Measurements from ENCODE around the gene PEPD.

The PEPD gene

GRCh38 chr19:33395561-33396550, 125.7 kb downstream of the PEPD start:
- DNase-seq (ENCODE audit: low read depth in 3 of 3), result no peak

GRCh38 chr19:33394723-33395560, 126.6 kb downstream of the PEPD start:
- DNase-seq (ENCODE audit: low read depth in 3 of 3), result no peak

- DNase-seq (ENCODE audit: low read depth in 3 of 3), result no peak
Observed at GRCh38 chr19:33394006-33394722, 127.4 kb downstream of the PEPD start.

GRCh38 chr19:33393286-33394005, 128.1 kb downstream of the PEPD start:
- no peak for DNase-seq (ENCODE audit: low read depth in 3 of 3)

GRCh38 chr19:33392341-33393285, 129.0 kb downstream of the PEPD start:
- DNase-seq (ENCODE audit: low read depth in 3 of 3), result no peak

GRCh38 chr19:33391631-33392249, 129.9 kb downstream of the PEPD start:
- DNase-seq (ENCODE audit: low read depth in 3 of 3), result no peak

- DNase-seq (ENCODE audit: low read depth in 3 of 3), result no peak
Observed at GRCh38 chr19:33390908-33391630, 130.5 kb downstream of the PEPD start.

GRCh38 chr19:33390101-33390907, 131.3 kb downstream of the PEPD start:
- no peak for DNase-seq (ENCODE audit: low read depth in 3 of 3)

- DNase-seq (ENCODE audit: low read depth in 3 of 3), result no peak
Observed at GRCh38 chr19:33389421-33390100, 132.0 kb downstream of the PEPD start.

- DNase-seq (ENCODE audit: low read depth in 3 of 3), result no peak
Observed at GRCh38 chr19:33388725-33389420, 132.7 kb downstream of the PEPD start.

- no peak for DNase-seq (ENCODE audit: low read depth in 3 of 3)
Observed at GRCh38 chr19:33388231-33388724, 133.3 kb downstream of the PEPD start.

GRCh38 chr19:33387351-33388230, 134.0 kb downstream of the PEPD start:
- no peak for DNase-seq (ENCODE audit: low read depth in 3 of 3)

GRCh38 chr19:33386361-33386858, 135.2 kb downstream of the PEPD start:
- no peak for DNase-seq (ENCODE audit: low read depth in 3 of 3)

- no peak for DNase-seq (ENCODE audit: low read depth in 3 of 3)
Observed at GRCh38 chr19:33385956-33386355, 135.6 kb downstream of the PEPD start.

- DNase-seq (ENCODE audit: low read depth in 3 of 3), result no peak
Observed at GRCh38 chr19:33384983-33385382, 136.6 kb downstream of the PEPD start.
